Urinary bladder (tissue), 4 donors: Measurements from ENCODE around the gene NOS3. TPM values are rescaled to one million over a fixed set of nuclear protein-coding genes. Genes with fewer than 3 reads are reported as not detected.

Experiments
- DNase-seq: peaks from one replicate; pipeline ENCODE4 v3.0.0-alpha.2; 2015; ENCODE audit errors: extremely low spot score
- H3K27ac ChIP-seq: one replicate; pipeline ENCODE4 v1.5.1; 2013; ENCODE audit warnings: low read depth, mild to moderate bottlenecking, moderate library complexity
- H3K36me3 ChIP-seq: one replicate; pipeline ENCODE4 v1.6.1; 2013; ENCODE audit warnings: mild to moderate bottlenecking, moderate library complexity; ENCODE audit not compliant: insufficient read depth
- H3K4me1 ChIP-seq: one replicate; pipeline ENCODE4 v1.6.1; 2013; ENCODE audit warnings: mild to moderate bottlenecking, moderate library complexity; ENCODE audit not compliant: insufficient read depth
- H3K4me3 ChIP-seq: one replicate; pipeline ENCODE4 v1.5.1; 2013; ENCODE audit warnings: low read depth, low read length
- WGBS: extraction: QIAGEN DNeasy Blood & Tissue Kit; methylation state at CpG from one replicate; pipeline ENCODE4 v1.1.7; 2013; 5-methylcytosine and 5-hydroxymethylcytosine counted together
- polyA plus RNA-seq: library from polyadenylated mRNA; stranded (reverse); fragments of 200-250 nt; gene quantifications from one replicate; pipeline ENCODE4 v1.2.3, GENCODE V29; 2013
- total RNA-seq: library from RNA; depleted of rRNA; stranded (reverse); fragments of >200 nt; gene quantifications from one replicate; pipeline ENCODE4 v1.2.3, GENCODE V29; 2014
- donor health status: healthy with polysubstance abuse.
- donor health status: healthy.

The NOS3 gene
- total and polyA plus RNA-seq, 2 donors, result 6.0 to 15.8 TPM

DNA sequence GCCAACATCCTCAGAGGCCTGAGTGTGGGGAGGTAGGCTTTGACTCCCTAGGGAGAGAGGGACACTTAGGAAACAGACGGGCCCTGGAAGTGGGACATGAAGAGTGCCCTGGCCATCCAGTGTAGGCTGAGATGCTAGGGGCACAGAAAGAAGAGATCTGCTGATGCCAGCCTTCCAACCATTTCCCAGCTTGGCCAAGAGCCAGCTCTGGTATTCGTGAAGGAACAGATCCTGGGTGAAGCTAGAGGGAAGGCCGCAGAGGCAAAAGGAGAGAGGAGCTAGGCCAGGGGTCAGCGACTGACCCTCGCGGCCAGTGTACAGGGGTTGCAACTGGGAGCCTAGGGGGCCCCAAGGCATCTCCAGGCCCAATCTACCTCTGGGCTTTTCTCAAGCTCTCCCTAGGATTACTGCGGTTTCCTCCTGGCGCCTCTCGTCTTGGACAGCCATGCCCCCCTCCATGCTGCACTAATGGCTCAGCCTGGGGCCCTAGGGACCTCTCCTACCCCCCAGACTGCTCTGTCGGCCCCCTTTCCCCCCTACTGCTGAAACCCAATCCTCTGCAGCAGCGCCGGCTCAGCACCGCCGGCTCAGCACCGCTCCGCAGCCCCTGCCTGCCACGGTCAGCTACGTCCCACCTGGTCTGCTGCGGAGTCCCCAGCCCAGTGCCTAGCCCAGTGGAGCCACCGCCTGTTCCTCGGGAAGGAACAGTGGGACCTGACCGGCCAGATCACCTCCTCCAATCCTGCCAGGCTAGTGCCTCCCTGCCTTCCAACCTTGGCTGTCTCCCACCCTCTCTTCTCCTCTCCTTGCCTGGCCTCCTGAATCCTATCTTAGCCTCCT, 57.4 kb downstream of the NOS3 start, which contains the start of gene ASIC3:
Gene ASIC3 (plus strand): TSS at position 556 of the 840 bp plus-strand sequence. CDS start 355 bp downstream, outside the sequence.
- no peaks in the 10 kb centered on the region for H3K36me3 ChIP-seq
- 69% methylated on average over 22 of the region's 22 CpGs for WGBS
- no peak for DNase-seq
- H3K27ac ChIP-seq, result no peak within 1 kb of the TSS
- peaks cover 1% of the 10 kb centered on the region for H3K4me1 ChIP-seq
- H3K4me3 ChIP-seq, result no peak within 1 kb of the TSS

DNA sequence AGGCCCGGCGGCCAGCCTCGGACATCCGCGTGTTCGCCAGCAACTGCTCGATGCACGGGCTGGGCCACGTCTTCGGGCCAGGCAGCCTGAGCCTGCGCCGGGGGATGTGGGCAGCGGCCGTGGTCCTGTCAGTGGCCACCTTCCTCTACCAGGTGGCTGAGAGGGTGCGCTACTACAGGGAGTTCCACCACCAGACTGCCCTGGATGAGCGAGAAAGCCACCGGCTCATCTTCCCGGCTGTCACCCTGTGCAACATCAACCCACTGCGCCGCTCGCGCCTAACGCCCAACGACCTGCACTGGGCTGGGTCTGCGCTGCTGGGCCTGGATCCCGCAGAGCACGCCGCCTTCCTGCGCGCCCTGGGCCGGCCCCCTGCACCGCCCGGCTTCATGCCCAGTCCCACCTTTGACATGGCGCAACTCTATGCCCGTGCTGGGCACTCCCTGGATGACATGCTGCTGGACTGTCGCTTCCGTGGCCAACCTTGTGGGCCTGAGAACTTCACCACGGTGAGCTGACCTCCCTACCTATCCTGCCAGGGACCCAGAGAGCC, 58.2 kb downstream of the NOS3 start:
- 90% methylated on average over 38 of the region's 38 CpGs for WGBS
- no peak for DNase-seq
- H3K27ac ChIP-seq, result no peak overlapping the region
- H3K36me3 ChIP-seq, result no peaks in the 10 kb centered on the region
- peaks cover 1% of the 10 kb centered on the region for H3K4me1 ChIP-seq
- no peak overlapping the region for H3K4me3 ChIP-seq

GRCh38 chr7:151051108-151051507, 60.3 kb downstream of the NOS3 start:
- Histone ChIP-seq H3K27ac (no peak overlapping the region), H3K4me3 (no peak overlapping the region), H3K4me1 (peaks cover 1% of the 10 kb centered on the region), H3K36me3 (no peaks in the 10 kb centered on the region)
- WGBS, result 2% methylated on average over 50 of the region's 50 CpGs
- no peak for DNase-seq

- Histone ChIP-seq H3K27ac (no peak overlapping the region), H3K4me1 (peaks cover 1% of the 10 kb centered on the region), H3K4me3 (no peak overlapping the region), H3K36me3 (no peaks in the 10 kb centered on the region)
- WGBS, result 70% methylated on average over 4 of the region's 4 CpGs
- DNase-seq, result no peak
Measured at GRCh38 chr7:151053096-151053495, 62.3 kb downstream of the NOS3 start.

GRCh38 chr7:151053751-151054150, 62.9 kb downstream of the NOS3 start:
- H3K27ac ChIP-seq, result no peak overlapping the region
- no peak for DNase-seq
- 96% methylated on average over 8 of the region's 8 CpGs for WGBS
- no peak overlapping the region for H3K4me3 ChIP-seq
- H3K4me1 ChIP-seq, result peaks cover 1% of the 10 kb centered on the region
- no peaks in the 10 kb centered on the region for H3K36me3 ChIP-seq

DNA sequence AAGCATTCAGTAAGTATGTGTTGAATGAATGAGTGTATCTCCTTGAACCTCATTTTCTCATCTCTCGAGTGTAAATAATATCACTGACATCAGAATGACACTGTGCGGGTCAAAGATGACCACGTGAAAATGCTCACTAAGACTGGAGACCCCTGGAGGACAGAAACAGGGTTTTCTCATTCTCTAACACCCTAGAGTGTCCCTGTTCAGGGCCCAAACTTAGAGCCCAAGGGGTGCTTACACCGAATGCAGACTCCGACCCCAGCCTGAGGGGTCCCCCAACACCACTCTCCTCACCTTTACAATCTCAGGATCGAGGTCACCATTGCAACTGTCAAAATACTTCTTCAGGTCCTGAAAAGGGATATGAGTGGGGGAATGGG, 65.5 kb downstream of the NOS3 start:
- H3K4me3 ChIP-seq, result no peak overlapping the region
- 89% methylated on average over 6 of the region's 6 CpGs for WGBS
- H3K36me3 ChIP-seq, result no peaks in the 10 kb centered on the region
- H3K4me1 ChIP-seq, result peaks cover under 1% of the 10 kb centered on the region
- DNase-seq, result no peak
- no peak overlapping the region for H3K27ac ChIP-seq

GRCh38 chr7:151056666-151057505, 66.1 kb downstream of the NOS3 start:
- 31% methylated on average over 29 of the region's 29 CpGs for WGBS
- Histone ChIP-seq H3K4me3 (peak overlapping the region; percentile 57), H3K36me3 (no peaks in the 10 kb centered on the region), H3K27ac (no peak overlapping the region), H3K4me1 (no peaks in the 10 kb centered on the region)
- no peak for DNase-seq

GRCh38 chr7:151057506-151057988, 66.7 kb downstream of the NOS3 start, which contains the start of gene CDK5:
CDK5 (minus strand) TSS chr7:151057897; CDS start chr7:151057848, 49 bp downstream.
- no peaks in the 10 kb centered on the region for H3K36me3 ChIP-seq
- DNase-seq, result no peak
- under 1% methylated on average over 30 of the region's 30 CpGs for WGBS
- H3K4me1 ChIP-seq, result no peaks in the 10 kb centered on the region
- H3K4me3 ChIP-seq, result peak within 1 kb of the TSS; percentile 57
- peak within 1 kb of the TSS; percentile 98 for H3K27ac ChIP-seq

GRCh38 chr7:151057989-151058780, 67.4 kb downstream of the NOS3 start:
- peak; percentile 99 for DNase-seq
- H3K27ac ChIP-seq, result peak overlapping the region; percentile 98
- peak overlapping the region; percentile 33 for H3K4me3 ChIP-seq
- no peaks in the 10 kb centered on the region for H3K4me1 ChIP-seq
- no peaks in the 10 kb centered on the region for H3K36me3 ChIP-seq
- under 1% methylated on average over 46 of the region's 46 CpGs for WGBS

- H3K36me3 ChIP-seq, result no peaks in the 10 kb centered on the region
- WGBS, result 7% methylated on average over 18 of the region's 18 CpGs
- H3K27ac ChIP-seq, result peak overlapping the region; percentile 98
- H3K4me3 ChIP-seq, result peak overlapping the region; percentile 79
- H3K4me1 ChIP-seq, result no peaks in the 10 kb centered on the region
- DNase-seq, result no peak
Measured at GRCh38 chr7:151058781-151059366, 68.1 kb downstream of the NOS3 start.

- Histone ChIP-seq H3K4me1 (no peaks in the 10 kb centered on the region), H3K4me3 (peak within 1 kb of the TSS; percentile 79), H3K27ac (peak within 1 kb of the TSS; percentile 98), H3K36me3 (peaks cover under 1% of the 10 kb centered on the region)
- WGBS, result under 1% methylated on average over 75 of the region's 75 CpGs
- no peak for DNase-seq
Measured at GRCh38 chr7:151059367-151060112, 68.7 kb downstream of the NOS3 start, which contains the start of gene SLC4A2. SLC4A2 (plus strand) TSS chr7:151059589; CDS start chr7:151061988, 2,399 bp downstream.

- H3K27ac ChIP-seq, result no peak overlapping the region
- no peaks in the 10 kb centered on the region for H3K4me1 ChIP-seq
- no peak for DNase-seq
- H3K36me3 ChIP-seq, result peaks cover 5% of the 10 kb centered on the region
- WGBS, result 3% methylated on average over 17 of the region's 17 CpGs
- H3K4me3 ChIP-seq, result peak overlapping the region; percentile 79
Measured at GRCh38 chr7:151060113-151060415, 69.2 kb downstream of the NOS3 start.
